GM19328 (cell line): ENCODE results near the gene CASTOR2.
A peak's percentile ranks its signal among the peaks of the same experiment; 100 is the strongest.
"Not testable (repeated sequence)": the region's sequence is repeated elsewhere in the genome, so short reads cannot be mapped to it uniquely, and the experiment has no call there.

ENCODE experiments used
- ATAC-seq: cut with Tn5 transposase; IDR thresholded peaks from one replicate; pipeline ENCODE4 v1.9.1; 2021; ENCODE audit warnings: mild to moderate bottlenecking, moderate library complexity; ENCODE audit not compliant: unreplicated experiment

The CASTOR2 gene

GRCh38 chr7:74964511-74965119 is at the start of gene CASTOR2:
Gene CASTOR2 (plus strand): TSS chr7:74964705. CDS start chr7:74964986, 281 bp downstream.
- peak; percentile 86 for ATAC-seq

- ATAC-seq = not testable (repeated sequence)
These were observed 42.1 kb upstream of the CASTOR2 start for GRCh38 chr7:74922321-74922890.

- ATAC-seq = not testable (repeated sequence)
These were observed 40.9 kb upstream of the CASTOR2 start for GRCh38 chr7:74923644-74924043.

GRCh38 chr7:74926968-74927367 is 37.5 kb upstream of the CASTOR2 start:
- ATAC-seq = not testable (repeated sequence)

- ATAC-seq = not testable (repeated sequence)
These were observed 32.8 kb upstream of the CASTOR2 start for GRCh38 chr7:74931563-74932328.

GRCh38 chr7:74939429-74939828 is 25.1 kb upstream of the CASTOR2 start:
- not testable (repeated sequence) for ATAC-seq

- not testable (repeated sequence) for ATAC-seq
These were observed 23.0 kb upstream of the CASTOR2 start for GRCh38 chr7:74941302-74942069.

- ATAC-seq = not testable (repeated sequence)
These were observed 20.6 kb upstream of the CASTOR2 start for GRCh38 chr7:74943923-74944322.

- ATAC-seq = not testable (repeated sequence)
These were observed 16.8 kb upstream of the CASTOR2 start for GRCh38 chr7:74947741-74948140.

GRCh38 chr7:74953774-74954173 is 10.7 kb upstream of the CASTOR2 start:
- ATAC-seq = not testable (repeated sequence)

GRCh38 chr7:74958328-74958727 is 6.2 kb upstream of the CASTOR2 start:
- not testable (repeated sequence) for ATAC-seq

- peak; percentile 45 for ATAC-seq
These were observed 598 bp upstream of the CASTOR2 start for GRCh38 chr7:74963704-74964510.

GRCh38 chr7:74966208-74966854 is 1.8 kb downstream of the CASTOR2 start:
- ATAC-seq = not testable (repeated sequence)

GRCh38 chr7:74966909-74967308 is 2.4 kb downstream of the CASTOR2 start:
- not testable (repeated sequence) for ATAC-seq

GRCh38 chr7:74971431-74971830 is 6.9 kb downstream of the CASTOR2 start:
- ATAC-seq = not testable (repeated sequence)

GRCh38 chr7:74972377-74972776 is 7.9 kb downstream of the CASTOR2 start:
- ATAC-seq = not testable (repeated sequence)

GRCh38 chr7:74975959-74976358 is 11.5 kb downstream of the CASTOR2 start:
- not testable (repeated sequence) for ATAC-seq

- not testable (repeated sequence) for ATAC-seq
These were observed 13.0 kb downstream of the CASTOR2 start for GRCh38 chr7:74977523-74977922.

GRCh38 chr7:74988436-74988835 is 23.9 kb downstream of the CASTOR2 start:
- not testable (repeated sequence) for ATAC-seq

- no peak for ATAC-seq
These were observed 28.6 kb downstream of the CASTOR2 start for GRCh38 chr7:74993121-74993520.
